ENCODE results near the gene ADRA2A.

ADRA2A gene

GRCh38 chr10:111084366-111085255, 7.8 kb downstream of the ADRA2A start:
- DNase-seq: no peak

- no peak for DNase-seq
These were observed 9.0 kb downstream of the ADRA2A start for GRCh38 chr10:111085690-111086353.

GRCh38 chr10:111086574-111086973, 9.7 kb downstream of the ADRA2A start:
- DNase-seq: no peak

GRCh38 chr10:111087331-111087756, 10.5 kb downstream of the ADRA2A start:
- no peak for DNase-seq

GRCh38 chr10:111087968-111088505, 11.2 kb downstream of the ADRA2A start:
- no peak for DNase-seq

- no peak for DNase-seq
These were observed 12.5 kb downstream of the ADRA2A start for GRCh38 chr10:111089293-111089692.

GRCh38 chr10:111091833-111092232, 15.0 kb downstream of the ADRA2A start:
- DNase-seq: no peak

GRCh38 chr10:111093741-111094380, 17.0 kb downstream of the ADRA2A start:
- DNase-seq: no peak

- DNase-seq: no peak
These were observed 22.0 kb downstream of the ADRA2A start for GRCh38 chr10:111098679-111099437.

- DNase-seq: no peak
These were observed 23.4 kb downstream of the ADRA2A start for GRCh38 chr10:111100198-111100597.

GRCh38 chr10:111101796-111102195, 25.0 kb downstream of the ADRA2A start:
- no peak for DNase-seq

- no peak for DNase-seq
These were observed 25.6 kb downstream of the ADRA2A start for GRCh38 chr10:111102359-111102837.

GRCh38 chr10:111103196-111103840, 26.5 kb downstream of the ADRA2A start:
- no peak for DNase-seq

GRCh38 chr10:111104811-111105210, 28.0 kb downstream of the ADRA2A start:
- no peak for DNase-seq

GRCh38 chr10:111106081-111106480, 29.3 kb downstream of the ADRA2A start:
- DNase-seq: no peak

- no peak for DNase-seq
These were observed 30.2 kb downstream of the ADRA2A start for GRCh38 chr10:111107023-111107422.

GRCh38 chr10:111107846-111108245, 31.0 kb downstream of the ADRA2A start:
- DNase-seq: no peak

- no peak for DNase-seq
These were observed 31.6 kb downstream of the ADRA2A start for GRCh38 chr10:111108441-111108840.

- no peak for DNase-seq
These were observed 32.8 kb downstream of the ADRA2A start for GRCh38 chr10:111109501-111110242.

- DNase-seq: no peak
These were observed 33.9 kb downstream of the ADRA2A start for GRCh38 chr10:111110771-111111170.

GRCh38 chr10:111112333-111112732, 35.5 kb downstream of the ADRA2A start:
- DNase-seq: no peak

All from NCI-H748 treated with DMSO at 0.1 percent for 48 hours (cell line).